ENCODE data around the gene MAN2B2.

MAN2B2 gene

DNA sequence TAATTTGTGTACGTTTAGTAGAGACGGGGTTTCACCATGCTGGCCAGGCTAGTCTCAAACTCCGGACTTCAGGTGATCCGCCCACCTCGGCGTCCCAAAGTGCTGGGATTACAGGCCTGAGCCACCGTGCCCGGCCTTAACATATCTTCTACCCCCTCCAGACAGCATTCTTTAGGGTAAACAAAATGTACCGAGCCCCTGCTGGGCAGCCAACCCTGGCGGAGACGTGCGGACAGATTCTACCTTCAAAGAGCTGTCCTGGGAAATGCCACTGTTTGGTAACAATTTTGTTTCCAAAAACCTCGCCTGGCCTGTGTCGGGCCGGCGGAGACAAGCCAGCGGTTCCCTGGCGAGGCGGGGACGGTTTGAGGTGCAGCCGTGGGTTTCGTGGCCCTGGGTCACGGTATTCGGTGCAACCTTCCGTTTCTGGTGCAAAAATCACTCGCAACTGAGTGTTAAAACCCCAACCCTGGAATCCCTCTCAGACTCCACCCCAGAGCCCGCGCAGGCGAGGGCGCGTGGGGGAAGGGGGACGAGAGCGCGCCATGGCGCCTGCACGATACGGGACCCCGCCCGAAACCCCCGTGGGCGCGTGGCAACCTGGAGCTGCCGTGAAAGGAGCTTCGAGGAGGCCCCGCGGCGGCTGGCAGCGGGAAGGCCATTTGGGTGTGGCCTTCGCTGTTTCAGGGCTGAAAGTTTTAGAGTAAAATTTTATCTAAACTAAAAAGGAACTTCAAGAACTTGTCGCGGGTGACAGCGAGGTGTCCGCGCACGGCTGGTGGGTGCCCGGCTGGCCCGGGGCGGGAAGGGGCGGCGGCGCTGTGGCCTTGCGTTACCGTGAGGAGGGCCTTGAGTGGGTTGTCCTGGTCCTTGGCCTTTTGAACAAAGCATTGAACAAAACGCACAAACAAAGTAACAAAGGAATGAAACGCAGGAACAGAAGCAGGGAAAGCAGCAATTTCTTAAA, 82.5 kb downstream of the MAN2B2 start:
- TF ChIP-seq, protein P1, sequence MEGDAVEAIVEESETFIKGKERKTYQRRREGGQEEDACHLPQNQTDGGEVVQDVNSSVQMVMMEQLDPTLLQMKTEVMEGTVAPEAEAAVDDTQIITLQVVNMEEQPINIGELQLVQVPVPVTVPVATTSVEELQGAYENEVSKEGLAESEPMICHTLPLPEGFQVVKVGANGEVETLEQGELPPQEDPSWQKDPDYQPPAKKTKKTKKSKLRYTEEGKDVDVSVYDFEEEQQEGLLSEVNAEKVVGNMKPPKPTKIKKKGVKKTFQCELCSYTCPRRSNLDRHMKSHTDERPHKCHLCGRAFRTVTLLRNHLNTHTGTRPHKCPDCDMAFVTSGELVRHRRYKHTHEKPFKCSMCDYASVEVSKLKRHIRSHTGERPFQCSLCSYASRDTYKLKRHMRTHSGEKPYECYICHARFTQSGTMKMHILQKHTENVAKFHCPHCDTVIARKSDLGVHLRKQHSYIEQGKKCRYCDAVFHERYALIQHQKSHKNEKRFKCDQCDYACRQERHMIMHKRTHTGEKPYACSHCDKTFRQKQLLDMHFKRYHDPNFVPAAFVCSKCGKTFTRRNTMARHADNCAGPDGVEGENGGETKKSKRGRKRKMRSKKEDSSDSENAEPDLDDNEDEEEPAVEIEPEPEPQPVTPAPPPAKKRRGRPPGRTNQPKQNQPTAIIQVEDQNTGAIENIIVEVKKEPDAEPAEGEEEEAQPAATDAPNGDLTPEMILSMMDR (IDR thresholded peaks at IDR 0.05): no peak

DNA sequence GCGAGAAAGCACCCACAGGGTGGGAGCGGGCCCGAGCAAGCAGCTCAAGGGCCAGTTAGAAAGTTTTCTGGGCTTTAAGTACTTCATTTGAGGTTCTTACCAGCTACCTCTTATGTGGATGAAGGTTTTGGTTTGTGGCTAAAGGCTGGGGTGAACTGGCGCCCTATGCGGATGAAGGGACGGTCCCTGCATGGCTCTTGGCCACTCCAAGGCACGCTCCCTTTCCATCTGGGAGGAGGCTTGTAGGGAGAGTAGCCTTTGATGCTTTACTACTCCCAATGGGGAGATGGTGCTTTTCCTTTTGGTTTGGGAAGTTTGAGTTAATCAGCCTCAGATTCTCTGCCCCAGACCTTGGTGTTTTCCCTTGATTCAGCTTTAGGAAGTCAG, 83.2 kb downstream of the MAN2B2 start:
- TF ChIP-seq, protein P1 (IDR thresholded peaks at IDR 0.05): no peak

DNA sequence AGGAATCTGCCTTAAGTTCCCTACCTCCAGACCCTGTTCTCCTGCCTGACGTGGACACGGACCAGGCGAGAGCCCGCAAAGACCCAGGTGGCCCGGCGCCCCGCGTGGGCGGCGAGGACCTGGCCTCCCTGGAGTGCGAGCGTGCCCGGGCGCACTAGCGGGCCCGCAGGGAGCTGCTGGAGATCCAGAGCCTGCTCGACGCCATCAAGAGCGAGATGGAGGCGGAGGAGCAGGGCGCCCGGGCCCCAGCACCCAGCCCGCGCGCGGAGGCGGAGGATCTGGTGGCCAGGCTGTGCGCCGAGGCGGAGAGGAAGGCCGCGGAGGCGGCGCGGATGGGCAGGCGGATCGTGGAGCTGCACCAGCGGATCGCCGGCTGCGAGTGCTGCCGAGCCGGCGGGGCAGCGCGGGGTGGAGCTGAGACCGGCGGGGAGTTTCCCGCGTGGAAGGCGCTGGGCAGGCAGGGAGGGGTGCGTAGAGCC, 83.6 kb downstream of the MAN2B2 start:
- TF ChIP-seq, protein P1 (IDR thresholded peaks at IDR 0.05): no peak

GRCh38 chr4:6659897-6660296, 84.9 kb downstream of the MAN2B2 start:
- TF ChIP-seq, protein P1 (IDR thresholded peaks at IDR 0.05): no peak

GRCh38 chr4:6660430-6660829, 85.4 kb downstream of the MAN2B2 start:
- TF ChIP-seq, protein P1 (IDR thresholded peaks at IDR 0.05): no peak

GRCh38 chr4:6662591-6662990, 87.6 kb downstream of the MAN2B2 start:
- TF ChIP-seq, protein P1 (IDR thresholded peaks at IDR 0.05): no peak

GRCh38 chr4:6663596-6664393, 88.8 kb downstream of the MAN2B2 start:
- TF ChIP-seq, protein P1 (IDR thresholded peaks at IDR 0.05): no peak
